GM12892 (cell line): ENCODE data around the gene NUPR1. TPM values are rescaled to one million over a fixed set of nuclear protein-coding genes. Genes with fewer than 3 reads are reported as not detected.

Experiments
- DNase-seq: peaks from one replicate; pipeline ENCODE4 v3.0.0; 2011; ENCODE audit not compliant: insufficient read length
- FAIRE-seq: peaks from 2 replicates; lab custom pipeline; 2011; peaks lifted over from hg19 to GRCh38; lab: Jason Lieb, UNC
- POLR2A ChIP-seq: IDR thresholded peaks from 2 replicates; pipeline ENCODE4 v1.6.1; 2011; ENCODE audit warnings: low read depth, low read length, control low read depth
- POLR2AphosphoS5 ChIP-seq: IDR thresholded peaks from 2 replicates; pipeline ENCODE4 v1.6.1; 2011; ENCODE audit warnings: low read depth, low read length, control low read depth
- TAF1 ChIP-seq: IDR thresholded peaks from 2 replicates; pipeline ENCODE4 v1.6.1; 2011; ENCODE audit warnings: low read depth, mild to moderate bottlenecking, control low read depth, low read length, borderline replicate concordance
- polyA plus RNA-seq: library from polyadenylated mRNA; unstranded; fragments of >200 nt; gene quantifications from one replicate; pipeline ENCODE4 v1.2.1, GENCODE V29; 2012; ENCODE audit warnings: missing spikeins, inconsistent platforms; ENCODE audit not compliant: missing spikeins

Gene NUPR1, protein sequence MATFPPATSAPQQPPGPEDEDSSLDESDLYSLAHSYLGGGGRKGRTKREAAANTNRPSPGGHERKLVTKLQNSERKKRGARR
- not detected for polyA plus RNA-seq

DNA sequence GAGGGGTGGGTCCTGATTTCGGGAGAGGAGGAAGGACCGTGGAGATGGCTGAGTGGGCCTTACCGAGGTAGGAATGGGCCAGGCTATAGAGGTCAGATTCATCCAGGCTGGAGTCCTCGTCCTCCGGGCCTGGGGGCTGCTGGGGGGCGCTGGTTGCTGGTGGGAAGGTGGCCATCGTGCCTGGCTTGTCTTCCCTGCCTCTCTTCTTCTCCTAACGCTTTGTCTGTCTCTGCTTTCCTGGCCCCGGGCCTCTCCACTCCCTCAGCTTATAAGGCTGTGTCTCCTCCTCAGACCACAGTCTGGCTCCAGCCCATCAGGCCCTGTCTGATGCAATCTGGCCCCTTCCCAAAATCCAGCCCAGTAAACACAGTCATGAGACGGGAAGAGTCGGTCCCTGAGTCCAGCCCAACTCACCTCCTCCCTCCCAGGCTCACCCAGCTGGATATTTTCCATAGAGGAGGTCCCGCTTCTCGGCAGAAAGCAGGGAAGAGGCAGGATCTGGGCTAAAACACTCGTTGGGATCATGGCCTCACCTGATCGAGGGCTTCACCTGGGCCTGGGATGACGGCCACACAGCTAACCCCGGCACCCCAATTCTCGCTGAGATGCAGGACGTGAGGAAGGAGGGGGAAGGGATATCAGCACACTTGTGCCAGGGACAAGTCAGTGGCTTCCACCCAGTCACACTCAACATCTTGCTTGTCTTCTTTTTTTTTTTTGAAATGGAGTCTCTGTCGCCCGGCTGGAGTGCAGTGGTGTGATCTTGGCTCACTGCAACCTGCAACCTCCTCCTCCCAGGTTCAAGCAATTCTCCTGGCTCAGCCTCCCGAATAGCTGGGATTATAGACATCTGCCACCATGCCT is at the start of gene NUPR1:
NUPR1 (minus strand) TSS at position 242 of the 864 bp plus-strand sequence; CDS start at position 175, 67 bp downstream.
- no peak for FAIRE-seq
- DNase-seq: no peak
- TF ChIP-seq TAF1: no peak
- TF ChIP-seq POLR2AphosphoS5: no peak
- TF ChIP-seq POLR2A: no peak

- TF ChIP-seq POLR2AphosphoS5: no peak
- no peak for TF ChIP-seq POLR2A
- DNase-seq (no peak), FAIRE-seq (no peak)
These were observed 48.6 kb upstream of the NUPR1 start for GRCh38 chr16:28587386-28587785.

GRCh38 chr16:28586466-28586865 is 47.7 kb upstream of the NUPR1 start:
- TF ChIP-seq TAF1 (no peak), POLR2A (no peak), POLR2AphosphoS5 (no peak)
- DNase-seq (no peak), FAIRE-seq (no peak)

GRCh38 chr16:28585674-28586073 is 46.9 kb upstream of the NUPR1 start:
- no peak for TF ChIP-seq POLR2AphosphoS5
- TF ChIP-seq TAF1: no peak
- TF ChIP-seq POLR2A: no peak
- FAIRE-seq: no peak
- no peak for DNase-seq

- no peak for FAIRE-seq
- TF ChIP-seq POLR2AphosphoS5: no peak
- no peak for TF ChIP-seq TAF1
- no peak for TF ChIP-seq POLR2A
- no peak for DNase-seq
These were observed 42.0 kb upstream of the NUPR1 start for GRCh38 chr16:28580726-28581315.

DNA sequence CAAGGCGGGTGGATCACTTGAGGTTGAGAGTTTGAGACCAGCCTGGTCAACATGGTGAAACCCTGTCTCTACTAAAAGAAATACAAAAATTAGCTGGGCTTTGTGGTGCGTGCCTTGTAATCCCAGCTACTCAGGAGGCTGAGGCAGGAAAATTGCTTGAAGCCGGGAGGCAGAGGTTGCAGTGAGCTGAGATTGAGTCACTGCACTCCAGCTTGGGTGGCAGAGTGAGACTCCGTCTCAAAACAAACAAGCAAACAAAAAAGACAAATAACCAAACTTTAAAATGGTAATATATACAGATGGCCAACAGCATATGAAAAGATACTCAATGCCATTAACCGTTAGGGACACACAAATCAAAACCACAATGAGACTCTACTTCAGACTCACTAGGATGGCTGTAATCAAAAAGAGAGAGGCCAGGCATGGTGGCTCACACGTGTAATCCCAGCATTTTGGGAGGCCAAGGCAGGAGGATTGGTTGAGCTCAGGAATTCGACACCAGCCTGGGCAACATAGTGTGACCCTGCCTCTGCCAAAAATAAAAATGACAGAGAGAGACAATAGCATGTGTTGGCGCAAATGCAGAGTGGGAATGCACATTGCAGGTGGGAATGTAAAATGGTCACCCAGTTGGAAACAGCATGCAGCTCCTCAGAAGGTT is 36.8 kb upstream of the NUPR1 start:
- no peak for DNase-seq
- FAIRE-seq: no peak
- no peak for TF ChIP-seq POLR2A
- TF ChIP-seq TAF1: no peak
- TF ChIP-seq POLR2AphosphoS5: no peak

DNA sequence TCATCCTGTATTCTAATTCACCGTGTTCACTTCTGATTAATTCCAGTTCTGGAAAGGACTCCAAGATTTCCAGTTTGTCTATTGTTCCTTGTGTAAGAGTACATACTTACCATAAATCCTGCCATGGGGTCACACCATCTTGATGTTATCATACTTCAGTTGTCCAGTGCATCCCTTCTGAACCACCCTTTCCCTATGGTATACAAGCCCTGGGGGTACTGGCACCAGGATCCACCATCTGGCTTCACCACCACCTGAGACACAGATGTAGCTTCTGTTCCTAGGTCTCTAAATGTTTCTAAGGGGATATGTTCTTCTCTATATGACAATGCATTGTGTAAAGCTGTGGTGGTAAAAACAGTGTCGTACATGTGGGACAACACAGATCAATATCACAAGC is 36.2 kb upstream of the NUPR1 start:
- DNase-seq (no peak), FAIRE-seq (no peak)
- no peak for TF ChIP-seq POLR2AphosphoS5
- no peak for TF ChIP-seq TAF1
- no peak for TF ChIP-seq POLR2A

DNA sequence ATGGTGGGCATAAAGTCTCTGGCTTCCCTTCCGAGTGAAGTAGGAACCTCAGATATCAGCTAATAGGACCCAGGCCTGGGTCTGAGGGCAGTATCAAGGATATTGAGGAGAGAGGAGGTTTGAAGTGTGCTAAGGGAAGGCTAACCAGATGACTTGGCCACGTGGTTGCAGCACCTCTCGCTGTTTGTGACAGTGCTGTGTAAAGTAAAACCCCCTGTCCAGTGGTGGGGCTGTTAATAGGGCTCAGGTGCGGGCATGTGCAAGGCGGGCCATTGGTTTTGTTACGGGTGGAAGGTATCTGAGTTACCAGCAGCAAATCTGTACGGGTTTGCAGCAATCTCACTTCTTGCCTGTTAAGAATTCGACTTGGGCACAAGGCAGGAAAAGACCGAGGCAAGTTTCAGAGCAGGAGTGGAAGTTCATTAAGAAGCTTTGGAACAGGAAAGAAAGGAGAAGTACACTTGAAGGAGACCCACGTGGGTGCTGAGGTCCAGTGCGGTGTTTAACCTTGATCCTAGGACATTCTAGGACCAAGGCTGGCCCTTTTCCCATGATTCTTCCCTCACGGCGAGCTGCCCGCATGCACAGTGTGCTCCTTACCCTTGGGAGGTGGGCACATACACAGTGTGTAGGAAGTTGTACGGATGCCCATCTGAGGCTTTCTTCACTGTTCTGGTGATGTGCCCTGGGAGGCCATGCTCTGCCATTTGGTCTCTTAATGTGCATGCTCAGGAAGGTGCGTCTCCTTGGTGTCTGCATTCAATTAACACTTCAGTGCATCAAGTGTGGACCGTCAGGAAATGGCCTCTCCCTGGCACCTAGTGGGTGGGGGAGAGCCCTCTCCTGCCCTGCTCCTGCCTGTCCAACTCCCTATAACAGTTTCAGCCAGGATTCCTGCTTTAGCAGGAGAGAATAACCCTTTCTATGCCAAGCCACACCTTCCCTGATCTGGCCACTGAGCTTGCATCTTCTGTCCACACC is 35.3 kb upstream of the NUPR1 start:
- FAIRE-seq: no peak

DNA sequence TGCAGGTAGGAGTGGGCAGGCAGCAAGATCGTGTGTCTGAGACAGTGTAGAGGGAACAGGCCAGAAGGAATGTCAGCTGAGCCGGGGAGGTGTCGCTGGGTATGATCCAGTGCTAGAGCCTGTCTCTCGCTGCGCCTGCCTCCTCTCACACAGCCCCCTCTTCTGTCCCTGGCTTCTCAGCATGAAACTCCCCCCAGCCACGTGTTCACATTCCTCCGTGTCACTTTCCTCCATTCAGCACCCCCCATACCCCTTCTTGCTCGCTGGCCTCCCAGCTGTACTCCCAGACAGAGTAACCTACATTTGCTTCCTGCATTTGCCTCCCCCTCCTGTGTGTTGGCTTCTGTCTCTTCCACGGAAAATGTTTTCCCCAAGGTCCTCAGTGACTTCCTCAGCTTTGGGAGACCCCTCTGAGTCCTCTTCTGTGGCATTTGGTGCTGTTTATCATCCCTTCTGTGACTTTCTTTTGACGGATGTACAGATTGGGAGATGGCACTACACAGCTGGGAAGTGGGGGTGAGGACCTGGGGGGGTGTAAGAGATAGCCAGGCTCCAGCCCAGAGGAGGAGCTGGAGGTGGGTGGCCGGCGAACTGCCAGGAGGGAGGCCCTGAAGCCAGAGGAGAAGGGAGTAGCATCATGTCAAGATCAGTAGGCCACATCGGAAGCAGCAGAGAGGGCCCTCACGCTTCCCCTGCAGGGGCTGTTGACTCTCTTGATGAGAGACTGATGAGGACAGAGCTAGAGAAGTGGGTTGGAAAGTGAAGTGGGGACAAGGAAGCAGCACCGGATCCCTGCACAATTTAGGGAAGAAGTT is 34.1 kb upstream of the NUPR1 start:
- TF ChIP-seq POLR2AphosphoS5 (no peak), TAF1 (no peak), POLR2A (no peak)
- no peak for FAIRE-seq

More for the DNA sequence above, 35.3 kb upstream of the NUPR1 start:
- DNase-seq: no peak
- no peak for TF ChIP-seq TAF1
- no peak for TF ChIP-seq POLR2A
- TF ChIP-seq POLR2AphosphoS5: no peak

More for the DNA sequence above, 34.1 kb upstream of the NUPR1 start:
- no peak for DNase-seq
